HepG2 (cell line): ENCODE measurements around the gene TTC28. TPM values are rescaled to one million over a fixed set of nuclear protein-coding genes. Genes with fewer than 3 reads are reported as not detected.

Experiments used
- ATAC-seq: fragments of 200-7000 bp; cut with Tn5 transposase; 3 replicates; pipeline ENCODE4 v1.9.1; 2020; ENCODE audit warnings: mild to moderate bottlenecking, moderate library complexity
- BruUV-seq: library from RNA; stranded (reverse); fragments of 400-500 nt; replicated peaks from 2 replicates; lab custom pipeline; 2021; lab: Mats Ljungman, UMichigan
- CTCF ChIA-PET: fragments of 300-600 bp; formaldehyde crosslinking; extraction: SDS; loops from one replicate; lab custom pipeline; 2021; ENCODE audit warnings: low total read pairs, inconsistent platforms, low intra/inter-chr PET ratio; lab: Yijun Ruan, JAX
- POLR2A ChIA-PET: fragments of 350-600 bp; sonication (Branson Sonifier 250); formaldehyde crosslinking; loops from one replicate; lab custom pipeline; 2020; ENCODE audit warnings: antibody characterized with exemption, inconsistent platforms; lab: Yijun Ruan, JAX
- DNase-seq: peaks from one replicate; pipeline ENCODE4 v3.0.0-alpha.2; 2015; ENCODE audit warnings: low spot score
- FAIRE-seq: peaks from 3 replicates; lab custom pipeline; 2011; peaks lifted over from hg19 to GRCh38; lab: Jason Lieb, UNC
- H2AFZ ChIP-seq: one replicate; pipeline ENCODE4 v1.6.1; 2011; ENCODE audit warnings: low read length, inconsistent platforms
- H3K27ac ChIP-seq: fragments of 300-600 bp; 3 replicates; pipeline ENCODE4 v1.8.0; 2011; ENCODE audit warnings: mixed run types, mild to moderate bottlenecking, mixed read lengths, low read length, inconsistent platforms; ENCODE audit not compliant: insufficient read depth; ENCODE audit errors: extremely low read length
- H3K27me3 ChIP-seq, 2 experiments: fragments of 200-600 bp in 1 of 2; 2 replicates in 1 of 2; 3 replicates in 1 of 2; pipeline versions ENCODE4 v1.6.0 to v1.8.0; 2011; ENCODE audit warnings: low read length in 2 of 2, mild to moderate bottlenecking in 2 of 2, moderate library complexity in 2 of 2, inconsistent platforms in 1 of 2; ENCODE audit not compliant: insufficient read depth in 2 of 2, control insufficient read depth in 1 of 2
- H3K36me3 ChIP-seq, 2 experiments: fragments of 200-600 bp in 1 of 2; replicated peaks in 1 of 2; 2 replicates in 1 of 2; 3 replicates in 1 of 2; pipeline versions ENCODE4 v1.5.1 to v1.8.0; 2011; ENCODE audit warnings: low read length in 2 of 2, inconsistent platforms in 1 of 2; ENCODE audit not compliant: insufficient read depth in 2 of 2, control insufficient read depth in 1 of 2
- H3K4me1 ChIP-seq: 2 replicates; pipeline ENCODE4 v1.5.1; 2012; ENCODE audit warnings: low read length, inconsistent platforms; ENCODE audit not compliant: insufficient read depth
- H3K4me2 ChIP-seq: 2 replicates; pipeline ENCODE4 v1.6.0; 2011; ENCODE audit warnings: low read depth, low read length, inconsistent platforms
- H3K4me3 ChIP-seq, 3 experiments: fragments of 200-600 bp in 1 of 3; sonication (generic), shearing (Covaris generic) in 1 of 3; replicated peaks in 1 of 3; 2 replicates each; pipeline ENCODE4 v1.5.1; 2011 to 2016; ENCODE audit warnings: low read length in 3 of 3, inconsistent platforms in 2 of 3, low read depth in 2 of 3, mild to moderate bottlenecking in 2 of 3, control low read depth in 1 of 3, mixed read lengths in 1 of 3; ENCODE audit not compliant: insufficient read depth in 1 of 3
- H3K79me2 ChIP-seq: one replicate; pipeline ENCODE4 v1.6.1; 2011; ENCODE audit warnings: low read length, inconsistent platforms; ENCODE audit not compliant: insufficient read depth
- H3K9ac ChIP-seq: 2 replicates; pipeline ENCODE4 v1.6.0; 2011; ENCODE audit warnings: mild to moderate bottlenecking, low read depth, low read length, inconsistent platforms; ENCODE audit not compliant: insufficient read depth
- H3K9me3 ChIP-seq: 2 replicates; pipeline ENCODE4 v1.5.1; 2012; ENCODE audit warnings: mild to moderate bottlenecking, low read length
- H4K20me1 ChIP-seq: 2 replicates; pipeline ENCODE4 v1.6.0; 2011; ENCODE audit warnings: inconsistent platforms, mild to moderate bottlenecking, low read length, moderate library complexity; ENCODE audit not compliant: insufficient read depth
- CENPT ChIP-seq: sonication (generic); formaldehyde crosslinking; IDR thresholded peaks from 2 replicates; pipeline ENCODE4 v1.8.0; 2022; ENCODE audit warnings: low read depth, mild to moderate bottlenecking, moderate library complexity, missing genetic modification reagents
- CSRNP1 ChIP-seq: sonication (generic); formaldehyde crosslinking; IDR thresholded peaks from 2 replicates; pipeline ENCODE4 v1.8.1; 2023; ENCODE audit warnings: mild to moderate bottlenecking, missing genetic modification reagents
- MED13 ChIP-seq: sonication (generic); formaldehyde crosslinking; IDR thresholded peaks from 2 replicates; pipeline ENCODE4 v1.5.0; 2020; ENCODE audit warnings: missing genetic modification reagents
- MLXIP ChIP-seq: sonication (generic); formaldehyde crosslinking; IDR thresholded peaks from 2 replicates; pipeline ENCODE4 v1.9.0; 2021; ENCODE audit warnings: missing genetic modification reagents, borderline replicate concordance
- MXD4 ChIP-seq: IDR thresholded peaks from 2 replicates; pipeline ENCODE4 v1.6.1; 2016; ENCODE audit warnings: mild to moderate bottlenecking, missing biosample characterization, missing genetic modification reagents
- NFRKB ChIP-seq: fragments of 450-650 bp; IDR thresholded peaks from 2 replicates; pipeline ENCODE4 v1.6.1; 2017
- REL ChIP-seq: sonication (generic); formaldehyde crosslinking; conservative IDR thresholded peaks from 2 replicates; pipeline ENCODE4 v1.8.0; 2022; ENCODE audit warnings: mild to moderate bottlenecking, missing genetic modification reagents, moderate library complexity
- TOE1 ChIP-seq: sonication (generic); formaldehyde crosslinking; IDR thresholded peaks from 2 replicates; pipeline ENCODE4 v1.4.0; 2020; ENCODE audit warnings: mild to moderate bottlenecking, missing genetic modification reagents
- ZNF24 ChIP-seq: fragments of 450-650 bp; IDR thresholded peaks from 2 replicates; pipeline ENCODE4 v1.6.1; 2017; ENCODE audit warnings: antibody characterized with exemption, mild to moderate bottlenecking
- ZNF383 ChIP-seq: sonication (generic); formaldehyde crosslinking; IDR thresholded peaks from 2 replicates; pipeline ENCODE4 v1.4.0; 2020; ENCODE audit warnings: missing genetic modification reagents, mild to moderate bottlenecking, borderline replicate concordance
- ZNF616 ChIP-seq: sonication (generic); formaldehyde crosslinking; IDR thresholded peaks from 2 replicates; pipeline ENCODE4 v1.5.0; 2020; ENCODE audit warnings: low read depth, mild to moderate bottlenecking, missing genetic modification reagents
- WGBS: methylation state at CpG from one replicate; pipeline ENCODE4 v1.1.6; 2017; ENCODE audit warnings: low lambda C conversion rate; 5-methylcytosine and 5-hydroxymethylcytosine counted together
- in situ Hi-C: cut with HindIII; loops from 2 replicates; pipeline ENCODE4 v1.10.0; 2017; ENCODE audit warnings: low pct_unique_long_range_greater_than_20kb; ENCODE audit not compliant: extremely low pct_ligation_motif_present
- intact Hi-C: fragments of 100-400 bp; cut with micrococcal nuclease; formaldehyde crosslinking; loops from one replicate; pipeline ENCODE4 v1.10.0; 2022; ENCODE audit not compliant: unreplicated experiment
- polyA plus RNA-seq, 8 experiments: library from polyadenylated mRNA; depleted of rRNA in 3 of 8; stranded (reverse) in 7 of 8; unstranded in 1 of 8; fragments of >200 nt; fragmentation: Illumina TruSeq in 4 of 8; extraction: Trizol in 4 of 8; gene quantifications; 2 replicates each; pipeline versions ENCODE4 v1.2.1 to v1.2.3, GENCODE V29; 2011 to 2016; ENCODE audit warnings: low read depth in 4 of 8, missing spikeins in 1 of 8, mixed read lengths in 1 of 8; ENCODE audit not compliant: insufficient read depth in 1 of 8
- total RNA-seq, 5 experiments: library from RNA; depleted of rRNA; stranded (reverse); fragments of >200 nt; fragmentation: Illumina TruSeq; extraction: Trizol; gene quantifications; 2 replicates each; pipeline ENCODE4 v1.2.3, GENCODE V29; 2016; ENCODE audit warnings: low read depth in 1 of 5

TTC28 gene
- total and polyA plus RNA-seq, 2 of the 13 experiments (the other 11 are each of a cell fraction or from before 2014, with no cell fraction given) = 4.2 to 13.1 TPM

GRCh38 chr22:28711341-28711740 lies 31.7 kb upstream of the TTC28 start (continued):
- TF ChIP-seq MED13 (CRISPR knock-in tag) (no peak), ZNF616 (no peak), ZNF24 (no peak)

DNA sequence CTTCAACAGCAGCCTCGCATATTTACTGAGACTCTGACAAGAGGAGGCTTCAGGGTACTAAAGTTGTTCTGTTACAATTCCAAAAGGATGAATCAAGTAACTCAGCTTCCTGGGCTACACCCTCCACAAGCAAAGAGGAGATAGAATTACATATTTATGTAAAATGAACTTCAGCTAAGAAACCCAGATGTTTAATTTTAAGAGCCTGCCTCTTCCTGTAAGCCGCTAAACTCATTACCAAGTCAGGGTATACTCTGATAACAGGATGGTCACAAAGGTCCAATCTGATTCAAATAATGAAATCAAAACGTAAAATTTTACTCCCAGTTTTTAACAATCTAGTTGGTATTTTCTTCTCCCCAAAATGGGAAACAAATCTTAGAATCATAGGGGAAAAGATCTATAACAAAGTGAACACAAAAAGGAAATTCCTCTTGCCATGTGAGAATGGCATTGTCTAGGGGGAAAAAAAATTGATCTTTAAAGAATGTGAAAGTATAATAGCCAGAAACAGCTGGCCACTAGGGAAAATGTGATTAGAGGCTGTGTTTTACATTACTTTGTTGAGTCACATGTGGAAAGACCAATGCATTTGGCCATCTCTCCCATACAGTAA lies 31.0 kb upstream of the TTC28 start:
- intact Hi-C loops = no loop called here
- H3K4me2 ChIP-seq = no peak overlapping the region
- no peaks in the 10 kb centered on the region for H3K27me3 ChIP-seq
- H3K79me2 ChIP-seq = no peaks in the 10 kb centered on the region
- H3K9me3 ChIP-seq = no peaks in the 10 kb centered on the region
- WGBS = 97% methylated on average over 3 of the region's 3 CpGs
- CTCF ChIA-PET = no interaction called here
- no peak for FAIRE-seq
- no peak for DNase-seq
- H3K4me3 ChIP-seq = no peak overlapping the region
- POLR2A ChIA-PET = no interaction called here
- peaks cover 7 to 28% of the 10 kb centered on the region in 2 experiments; a peak in 4 of 5 replicates for H3K36me3 ChIP-seq
- no peak for ATAC-seq
- no peaks in the 10 kb centered on the region for H4K20me1 ChIP-seq
- H2AFZ ChIP-seq = no peak overlapping the region
- H3K27ac ChIP-seq = peak overlapping the region; percentile 72
- in situ Hi-C loops = no loop called here
- no TSS peak for BruUV-seq
- no peak overlapping the region for H3K9ac ChIP-seq
- TF ChIP-seq TOE1 = no peak
- no peak for TF ChIP-seq ZNF383
- TF ChIP-seq MXD4 (CRISPR knock-in tag) = no peak
- no peak for TF ChIP-seq NFRKB
- no peak for TF ChIP-seq CENPT (CRISPR knock-in tag)
- no peak for TF ChIP-seq CSRNP1 (CRISPR knock-in tag)
- TF ChIP-seq MLXIP (CRISPR knock-in tag) = no peak
- TF ChIP-seq REL = no peak
- H3K4me1 ChIP-seq = peaks cover 33% of the 10 kb centered on the region
